HCT116 (cell line): Measurements from ENCODE around the gene SLC25A13. TPM values are rescaled to one million over a fixed set of nuclear protein-coding genes. Genes with fewer than 3 reads are reported as not detected.

Experiments used
- ATAC-seq: fragments of 200-7000 bp; cut with Tn5 transposase; 2 replicates; pipeline ENCODE4 v1.9.1; 2020; ENCODE audit warnings: mild to moderate bottlenecking, moderate library complexity
- BruUV-seq: library from RNA; stranded (reverse); fragments of 400-500 nt; replicated peaks from 2 replicates; lab custom pipeline; 2021; lab: Mats Ljungman, UMichigan
- CTCF ChIA-PET: fragments of 300-600 bp; sonication (Branson Sonifier 250); formaldehyde crosslinking; loops from one replicate; lab custom pipeline; 2021; ENCODE audit warnings: antibody characterized with exemption; lab: Charles Lee
- POLR2A ChIA-PET: fragments of 300-600, 350-600 bp; sonication (Branson Sonifier 250); formaldehyde crosslinking; loops from one replicate; lab custom pipeline; 2021; ENCODE audit warnings: antibody characterized with exemption; lab: Charles Lee
- RAD21 ChIA-PET, 2 experiments: fragments of 300-600 bp; sonication (Branson Sonifier 250); formaldehyde crosslinking; loops; one replicate each; lab custom pipeline; 2023; ENCODE audit warnings: low total read pairs in 2 of 2; ENCODE audit not compliant: uncharacterized antibody in 2 of 2, unreplicated experiment in 2 of 2, low non-redundant PET in 1 of 2; lab: Charles Lee
- DNase-seq: peaks from one replicate; pipeline ENCODE4 v3.0.0-alpha.2; 2010; ENCODE audit warnings: low read depth, low spot score
- H2AFZ ChIP-seq: fragments of 200-600 bp; shearing (Covaris generic), sonication (generic); 2 replicates; pipeline ENCODE4 v1.6.1; 2017; ENCODE audit warnings: low read depth, mixed run types, mixed read lengths, antibody characterized with exemption, low read length; ENCODE audit not compliant: poor library complexity, severe bottlenecking
- H3K27ac ChIP-seq: 2 replicates; pipeline ENCODE4 v1.5.1; 2012; ENCODE audit warnings: low read depth, low read length
- H3K27me3 ChIP-seq: fragments of 200-600 bp; sonication (generic); 2 replicates; pipeline ENCODE4 v1.6.1; 2016; ENCODE audit warnings: mixed run types, low read length, mixed read lengths; ENCODE audit not compliant: insufficient read depth
- H3K36me3 ChIP-seq, 2 experiments: fragments of 200-500 bp in 1 of 2; fragments of 200-600 bp in 1 of 2; sonication (Bioruptor generic) in 1 of 2; sonication (generic) in 1 of 2; 2 replicates each; pipeline versions ENCODE4 v1.5.1 to v1.6.1; 2014 to 2016; ENCODE audit warnings: low read length in 2 of 2, inconsistent platforms in 1 of 2, mixed read lengths in 1 of 2, mixed run types in 1 of 2; ENCODE audit not compliant: insufficient read depth in 2 of 2, control insufficient read depth in 1 of 2
- H3K4me1 ChIP-seq, 2 experiments: fragments of 200-600 bp in 1 of 2; sonication (generic) in 1 of 2; 2 replicates each; pipeline versions ENCODE4 v1.5.1 to v1.6.1; 2012 to 2017; ENCODE audit warnings: low read length in 2 of 2, inconsistent platforms in 1 of 2, mild to moderate bottlenecking in 1 of 2, mixed read lengths in 1 of 2, mixed run types in 1 of 2, moderate library complexity in 1 of 2; ENCODE audit not compliant: insufficient read depth in 2 of 2, control insufficient read depth in 1 of 2
- H3K4me2 ChIP-seq: fragments of 200-600 bp; sonication (generic); 2 replicates; pipeline ENCODE4 v1.6.1; 2017; ENCODE audit warnings: mixed run types, low read length, mixed read lengths
- H3K4me3 ChIP-seq, 2 experiments: fragments of 200-600 bp in 1 of 2; sonication (generic) in 1 of 2; replicated peaks in 1 of 2; 2 replicates each; pipeline ENCODE4 v1.5.1; 2011 to 2016; ENCODE audit warnings: low read length in 2 of 2, control low read depth in 1 of 2, low read depth in 1 of 2, mild to moderate bottlenecking in 1 of 2, mixed read lengths in 1 of 2, mixed run types in 1 of 2
- H3K79me2 ChIP-seq: fragments of 200-600 bp; sonication (generic); 2 replicates; pipeline ENCODE4 v1.6.1; 2017; ENCODE audit warnings: mild to moderate bottlenecking, mixed run types, low read length, moderate library complexity, mixed read lengths; ENCODE audit not compliant: insufficient read depth
- H3K9ac ChIP-seq: fragments of 200-600 bp; sonication (generic); 2 replicates; pipeline ENCODE4 v1.6.1; 2016; ENCODE audit warnings: low read length, mixed read lengths
- H3K9me2 ChIP-seq: fragments of 200-600 bp; sonication (generic), shearing (Covaris generic); 2 replicates; pipeline ENCODE4 v1.6.1; 2017; ENCODE audit warnings: mixed run types, mild to moderate bottlenecking, moderate library complexity; ENCODE audit not compliant: insufficient read depth
- H3K9me3 ChIP-seq, 2 experiments: fragments of 200-500 bp in 1 of 2; fragments of 200-600 bp in 1 of 2; sonication (Bioruptor generic) in 1 of 2; sonication (generic) in 1 of 2; 2 replicates each; pipeline ENCODE4 v1.6.1; 2014 to 2017; ENCODE audit warnings: low read length in 2 of 2, mixed read lengths in 2 of 2, inconsistent platforms in 1 of 2, low read depth in 1 of 2, mild to moderate bottlenecking in 1 of 2, mixed run types in 1 of 2, moderate library complexity in 1 of 2; ENCODE audit not compliant: control insufficient read depth in 1 of 2, insufficient read depth in 1 of 2
- H4K20me1 ChIP-seq: fragments of 200-600 bp; sonication (generic), shearing (Covaris generic); 2 replicates; pipeline ENCODE4 v1.6.1; 2017; ENCODE audit warnings: mixed run types, mild to moderate bottlenecking, moderate library complexity; ENCODE audit not compliant: insufficient read depth
- ATF3 ChIP-seq: IDR thresholded peaks from 2 replicates; pipeline ENCODE4 v1.6.1; 2012
- CBX3 ChIP-seq: IDR thresholded peaks from 2 replicates; pipeline ENCODE4 v1.6.1; 2012; ENCODE audit warnings: low read depth
- CEBPB ChIP-seq: IDR thresholded peaks from 2 replicates; pipeline ENCODE4 v1.6.1; 2012; ENCODE audit warnings: low read depth
- EGR1 ChIP-seq: IDR thresholded peaks from 2 replicates; pipeline ENCODE4 v1.6.1; 2012; ENCODE audit warnings: low read depth
- ELF1 ChIP-seq: IDR thresholded peaks from 2 replicates; pipeline ENCODE4 v1.6.1; 2012; ENCODE audit warnings: low read depth, borderline replicate concordance
- EZH2 ChIP-seq: fragments of 200-600 bp; sonication (generic); IDR thresholded peaks from 2 replicates; pipeline ENCODE4 v1.6.1; 2017; ENCODE audit warnings: antibody characterized with exemption, mixed run types
- EZH2phosphoT487 ChIP-seq: fragments of 200-600 bp; IDR thresholded peaks from 2 replicates; pipeline ENCODE4 v1.6.1; 2018; ENCODE audit warnings: antibody characterized with exemption, borderline replicate concordance
- JUND ChIP-seq: IDR thresholded peaks from 2 replicates; pipeline ENCODE4 v1.6.1; 2012
- POLR2A ChIP-seq: IDR thresholded peaks from 2 replicates; pipeline ENCODE4 v1.7.0; 2011; ENCODE audit warnings: borderline replicate concordance; ENCODE audit not compliant: insufficient read depth, insufficient read length; ENCODE audit errors: extremely low read depth
- POLR2AphosphoS5 ChIP-seq: IDR thresholded peaks from 2 replicates; pipeline ENCODE4 v1.6.1; 2011; ENCODE audit warnings: mild to moderate bottlenecking, low read depth, low read length, moderate library complexity
- RAD21 ChIP-seq: IDR thresholded peaks from 2 replicates; pipeline ENCODE4 v1.6.1; 2012; ENCODE audit warnings: low read depth, mild to moderate bottlenecking
- REST ChIP-seq: IDR thresholded peaks from 2 replicates; pipeline ENCODE4 v1.6.1; 2012; ENCODE audit warnings: low read depth
- SIN3A ChIP-seq: IDR thresholded peaks from 2 replicates; pipeline ENCODE4 v1.6.1; 2012; ENCODE audit warnings: low read depth
- SP1 ChIP-seq: IDR thresholded peaks from 2 replicates; pipeline ENCODE4 v1.6.1; 2012; ENCODE audit warnings: low read depth
- SRF ChIP-seq: IDR thresholded peaks from 2 replicates; pipeline ENCODE4 v1.6.1; 2012; ENCODE audit warnings: low read depth
- TCF7L2 ChIP-seq: IDR thresholded peaks from 2 replicates; pipeline ENCODE4 v1.7.0; 2011; ENCODE audit warnings: borderline replicate concordance, inconsistent platforms; ENCODE audit not compliant: insufficient read depth, insufficient read length; ENCODE audit errors: extremely low read depth
- YY1 ChIP-seq: IDR thresholded peaks from 2 replicates; pipeline ENCODE4 v1.6.1; 2011; ENCODE audit warnings: low read length, low read depth, moderate library complexity, mild to moderate bottlenecking; ENCODE audit not compliant: insufficient replicate concordance; ENCODE audit errors: extremely low read depth
- ZNF274 ChIP-seq: fragments of 200-500 bp; sonication (Bioruptor generic); IDR thresholded peaks from 2 replicates; pipeline ENCODE4 v1.6.1; 2014; ENCODE audit warnings: mild to moderate bottlenecking, low read depth, low read length, inconsistent platforms
- intact Hi-C: fragments of 100-400 bp; cut with micrococcal nuclease; formaldehyde crosslinking; loops from 2 replicates; pipeline ENCODE4 v1.10.0; 2022
- total RNA-seq: library from RNA; stranded (reverse); gene quantifications from one replicate; pipeline ENCODE4 v1.2.1, GENCODE V29; 2021; ENCODE audit not compliant: unreplicated experiment
- TF ChIP-seq, protein P1 (sequence below): IDR thresholded peaks from 2 replicates; pipeline ENCODE4 v1.6.1; 2011; ENCODE audit warnings: mild to moderate bottlenecking, low read length, moderate library complexity; ENCODE audit not compliant: insufficient replicate concordance; ENCODE audit errors: extremely low read depth
- TF ChIP-seq, protein P2 (sequence below): IDR thresholded peaks from 2 replicates; pipeline ENCODE4 v1.6.1; 2012

The SLC25A13 gene
- total RNA-seq, 1 experiment from 2014 or later: 19.3 TPM

GRCh38 chr7:96189129-96189820, 132.6 kb downstream of the SLC25A13 start:
- Histone ChIP-seq H3K4me2 (no peak overlapping the region), H3K9ac (no peak overlapping the region), H3K4me3 (no peak overlapping the region), H3K9me2 (no peaks in the 10 kb centered on the region), H3K27ac (no peak overlapping the region), H3K36me3 (peaks cover 0 to 7% of the 10 kb centered on the region in 2 experiments; a peak in 1 of 4 replicates), H3K79me2 (no peaks in the 10 kb centered on the region), H3K27me3 (no peaks in the 10 kb centered on the region), H2AFZ (no peak overlapping the region), H4K20me1 (no peaks in the 10 kb centered on the region), H3K9me3 (no peaks in the 10 kb centered on the region), H3K4me1 (no peaks in the 10 kb centered on the region)
- ATAC-seq: no peak
- POLR2A ChIA-PET: no interaction called here
- no TSS peak for BruUV-seq
- intact Hi-C loops: no loop called here
- TF ChIP-seq CBX3: no peak
- no peak for TF ChIP-seq SRF
- TF ChIP-seq, protein P1, sequence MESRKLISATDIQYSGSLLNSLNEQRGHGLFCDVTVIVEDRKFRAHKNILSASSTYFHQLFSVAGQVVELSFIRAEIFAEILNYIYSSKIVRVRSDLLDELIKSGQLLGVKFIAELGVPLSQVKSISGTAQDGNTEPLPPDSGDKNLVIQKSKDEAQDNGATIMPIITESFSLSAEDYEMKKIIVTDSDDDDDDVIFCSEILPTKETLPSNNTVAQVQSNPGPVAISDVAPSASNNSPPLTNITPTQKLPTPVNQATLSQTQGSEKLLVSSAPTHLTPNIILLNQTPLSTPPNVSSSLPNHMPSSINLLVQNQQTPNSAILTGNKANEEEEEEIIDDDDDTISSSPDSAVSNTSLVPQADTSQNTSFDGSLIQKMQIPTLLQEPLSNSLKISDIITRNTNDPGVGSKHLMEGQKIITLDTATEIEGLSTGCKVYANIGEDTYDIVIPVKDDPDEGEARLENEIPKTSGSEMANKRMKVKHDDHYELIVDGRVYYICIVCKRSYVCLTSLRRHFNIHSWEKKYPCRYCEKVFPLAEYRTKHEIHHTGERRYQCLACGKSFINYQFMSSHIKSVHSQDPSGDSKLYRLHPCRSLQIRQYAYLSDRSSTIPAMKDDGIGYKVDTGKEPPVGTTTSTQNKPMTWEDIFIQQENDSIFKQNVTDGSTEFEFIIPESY: no peak
- no peak for TF ChIP-seq ELF1
- TF ChIP-seq POLR2AphosphoS5: no peak
- TF ChIP-seq, protein P2, sequence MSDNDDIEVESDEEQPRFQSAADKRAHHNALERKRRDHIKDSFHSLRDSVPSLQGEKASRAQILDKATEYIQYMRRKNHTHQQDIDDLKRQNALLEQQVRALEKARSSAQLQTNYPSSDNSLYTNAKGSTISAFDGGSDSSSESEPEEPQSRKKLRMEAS: no peak
- no peak for TF ChIP-seq RAD21
- no peak for TF ChIP-seq TCF7L2
- TF ChIP-seq CEBPB: no peak
- TF ChIP-seq SIN3A: no peak
- no peak for TF ChIP-seq REST
- TF ChIP-seq YY1: no peak
- TF ChIP-seq ZNF274: no peak
- TF ChIP-seq ATF3: no peak
- TF ChIP-seq POLR2A: no peak
- TF ChIP-seq JUND: no peak
- TF ChIP-seq SP1: no peak
- no peak for TF ChIP-seq EZH2
- no peak for TF ChIP-seq EGR1
- TF ChIP-seq EZH2phosphoT487: no peak
- RAD21 ChIA-PET: no interaction called here
- DNase-seq: no peak
- CTCF ChIA-PET: no interaction called here
